ENCODE measurements around the gene ABCC9. TPM values are rescaled to one million over a fixed set of nuclear protein-coding genes. Genes with fewer than 3 reads are reported as not detected.

The ABCC9 gene
- total RNA-seq, 2 donors from 2014 or later: 0.69 to 5.0 TPM

DNA sequence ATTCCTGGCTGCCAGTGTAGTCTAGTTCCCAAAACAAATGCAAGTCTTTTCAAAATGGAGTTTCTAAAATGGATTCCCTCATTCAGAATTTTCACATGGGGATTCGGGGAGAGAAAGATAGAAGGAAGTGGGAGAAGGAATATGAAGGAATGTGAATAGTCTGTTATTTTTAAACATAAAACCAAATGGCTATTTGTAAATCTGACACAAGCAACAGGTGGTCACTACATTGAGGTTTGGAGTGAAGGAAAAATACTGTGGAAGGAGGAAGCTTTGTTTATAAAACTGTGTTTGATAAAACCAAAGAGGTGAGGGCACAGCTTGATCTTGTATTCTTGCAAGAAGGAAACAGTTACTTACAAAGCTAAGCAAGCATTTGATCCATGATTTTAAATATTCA lies 101.5 kb downstream of the ABCC9 start:
- Histone ChIP-seq H3K27ac (no peak overlapping the region), H3K9ac (ENCODE audit: low read depth in 2 of 2, low read length in 2 of 2) (no peak overlapping the region), H3K27me3 (no peaks in the 10 kb centered on the region), H3K36me3 (no peaks in the 10 kb centered on the region), H3K4me3 (no peak overlapping the region), H3K9me3 (no peaks in the 10 kb centered on the region), H3K4me1 (no peaks in the 10 kb centered on the region)
- no peak for DNase-seq
- intact Hi-C loops (cut with DNase I): no loop called here
- TF ChIP-seq, protein P1, sequence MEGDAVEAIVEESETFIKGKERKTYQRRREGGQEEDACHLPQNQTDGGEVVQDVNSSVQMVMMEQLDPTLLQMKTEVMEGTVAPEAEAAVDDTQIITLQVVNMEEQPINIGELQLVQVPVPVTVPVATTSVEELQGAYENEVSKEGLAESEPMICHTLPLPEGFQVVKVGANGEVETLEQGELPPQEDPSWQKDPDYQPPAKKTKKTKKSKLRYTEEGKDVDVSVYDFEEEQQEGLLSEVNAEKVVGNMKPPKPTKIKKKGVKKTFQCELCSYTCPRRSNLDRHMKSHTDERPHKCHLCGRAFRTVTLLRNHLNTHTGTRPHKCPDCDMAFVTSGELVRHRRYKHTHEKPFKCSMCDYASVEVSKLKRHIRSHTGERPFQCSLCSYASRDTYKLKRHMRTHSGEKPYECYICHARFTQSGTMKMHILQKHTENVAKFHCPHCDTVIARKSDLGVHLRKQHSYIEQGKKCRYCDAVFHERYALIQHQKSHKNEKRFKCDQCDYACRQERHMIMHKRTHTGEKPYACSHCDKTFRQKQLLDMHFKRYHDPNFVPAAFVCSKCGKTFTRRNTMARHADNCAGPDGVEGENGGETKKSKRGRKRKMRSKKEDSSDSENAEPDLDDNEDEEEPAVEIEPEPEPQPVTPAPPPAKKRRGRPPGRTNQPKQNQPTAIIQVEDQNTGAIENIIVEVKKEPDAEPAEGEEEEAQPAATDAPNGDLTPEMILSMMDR (IDR thresholded peaks at IDR 0.05): no peak

DNA sequence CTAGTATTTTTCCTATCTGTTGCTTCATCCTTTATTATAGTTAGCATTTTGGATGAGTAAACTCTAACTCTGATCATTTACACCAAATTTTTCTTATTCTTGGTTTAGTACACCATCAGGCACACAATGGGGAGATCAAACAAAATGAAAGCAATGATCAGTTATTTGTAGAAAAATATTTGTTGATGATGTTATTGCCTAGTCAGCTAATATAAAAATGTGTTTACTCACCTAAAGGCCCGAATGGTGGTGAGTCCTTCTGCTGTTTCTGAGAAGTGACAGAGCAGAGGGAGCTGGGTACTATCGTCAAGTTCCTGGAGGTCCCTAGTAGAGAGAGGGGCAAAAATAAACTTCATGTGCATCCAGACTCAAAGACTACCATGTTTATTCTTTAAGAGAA lies 103.4 kb downstream of the ABCC9 start:
- Histone ChIP-seq H3K4me1 (no peaks in the 10 kb centered on the region), H3K27me3 (no peaks in the 10 kb centered on the region), H3K9me3 (no peaks in the 10 kb centered on the region), H3K27ac (no peak overlapping the region), H3K36me3 (no peaks in the 10 kb centered on the region), H3K9ac (ENCODE audit: low read depth in 2 of 2, low read length in 2 of 2) (no peak overlapping the region), H3K4me3 (no peak overlapping the region)
- DNase-seq: no peak
- TF ChIP-seq, protein P1 (IDR thresholded peaks at IDR 0.05): no peak
- intact Hi-C loops (cut with DNase I): no loop called here

DNA sequence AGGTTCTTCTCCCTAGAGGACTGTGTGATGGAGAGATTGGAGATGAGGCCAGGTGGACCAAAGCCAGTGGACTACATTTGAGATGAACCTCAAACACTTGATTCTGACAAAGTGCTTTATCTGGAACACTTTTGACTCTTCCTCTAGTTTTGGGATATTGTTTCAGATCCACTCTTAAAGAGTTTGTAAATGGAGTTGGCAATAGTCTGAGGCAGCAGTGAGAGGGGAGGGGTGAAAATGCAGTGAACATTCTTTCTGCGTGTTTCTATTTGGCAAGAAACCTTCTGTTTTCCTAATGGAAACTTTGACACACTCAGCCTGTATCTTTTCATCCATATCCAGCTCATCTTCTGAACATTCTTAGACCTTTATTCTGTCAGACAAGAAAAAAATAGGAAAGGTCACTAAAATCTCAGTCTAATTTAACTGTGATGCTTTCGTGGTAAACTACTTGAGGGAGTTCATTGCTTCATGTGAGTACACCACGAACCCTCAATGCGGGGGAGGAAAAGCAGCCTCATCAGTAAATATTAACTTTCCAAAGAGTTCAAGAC lies 109.4 kb downstream of the ABCC9 start:
- Histone ChIP-seq H3K4me1 (no peaks in the 10 kb centered on the region), H3K27me3 (no peaks in the 10 kb centered on the region), H3K36me3 (no peaks in the 10 kb centered on the region), H3K27ac (no peak overlapping the region), H3K4me3 (no peak overlapping the region), H3K9ac (ENCODE audit: low read depth in 2 of 2, low read length in 2 of 2) (no peak overlapping the region), H3K9me3 (no peaks in the 10 kb centered on the region)
- DNase-seq: no peak
- TF ChIP-seq, protein P1 (IDR thresholded peaks at IDR 0.05): no peak
- intact Hi-C loops (cut with DNase I): no loop called here

DNA sequence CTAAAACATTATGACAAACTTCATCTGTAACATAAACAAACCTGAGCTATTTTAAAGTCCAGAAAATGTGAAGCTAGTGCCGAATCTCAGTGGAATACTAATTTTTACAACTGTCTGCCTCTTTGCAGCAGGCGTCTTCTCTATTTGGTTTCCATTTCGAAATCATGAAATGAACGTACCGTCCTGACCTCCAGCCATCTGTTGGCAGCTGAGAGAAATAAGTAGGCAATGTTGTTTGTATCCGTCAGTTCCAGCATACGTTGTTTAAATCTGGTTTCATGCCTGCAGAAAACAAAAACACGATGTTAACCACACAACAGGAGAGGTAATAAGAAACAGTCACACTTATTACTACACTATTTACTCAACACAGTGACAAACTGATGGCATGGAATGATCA lies 112.4 kb downstream of the ABCC9 start:
- H3K36me3 ChIP-seq: no peaks in the 10 kb centered on the region
- H3K4me3 ChIP-seq: no peak overlapping the region
- H3K9me3 ChIP-seq: no peaks in the 10 kb centered on the region
- H3K9ac ChIP-seq (ENCODE audit: low read depth in 2 of 2, low read length in 2 of 2): no peak overlapping the region
- DNase-seq: no peak
- no peaks in the 10 kb centered on the region for H3K27me3 ChIP-seq
- H3K27ac ChIP-seq: no peak overlapping the region
- intact Hi-C loops (cut with DNase I): no loop called here
- H3K4me1 ChIP-seq: no peaks in the 10 kb centered on the region
- TF ChIP-seq, protein P1 (IDR thresholded peaks at IDR 0.05): no peak

DNA sequence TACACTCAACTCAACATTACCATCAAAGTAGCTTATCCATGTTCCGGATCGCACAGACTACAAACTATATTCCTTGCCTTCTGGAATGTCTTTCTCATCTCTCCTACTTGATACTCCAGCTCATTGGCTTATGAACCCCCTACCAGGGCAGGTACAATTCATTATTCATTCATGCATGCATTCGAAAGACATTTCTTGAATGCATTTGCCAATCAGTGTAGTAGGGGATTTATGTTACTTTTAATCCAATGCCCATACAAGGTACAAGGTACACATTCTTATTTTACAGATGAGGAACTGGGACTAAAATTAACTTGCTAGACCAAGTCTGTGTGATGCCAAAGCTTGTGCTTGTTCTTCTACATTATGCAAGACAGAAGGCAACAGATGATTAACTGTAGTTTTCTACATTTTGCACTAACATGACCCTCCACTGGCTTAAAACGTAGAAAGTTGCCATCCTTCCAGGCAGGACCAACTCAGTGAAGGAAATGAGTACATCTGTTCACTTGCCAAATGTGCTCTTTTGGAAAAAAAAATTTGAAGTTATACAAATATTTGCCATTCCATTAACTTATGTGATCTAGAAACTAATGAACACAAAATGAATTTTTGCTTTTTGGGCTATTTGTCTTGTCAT lies 113.0 kb downstream of the ABCC9 start:
- Histone ChIP-seq H3K27ac (no peak overlapping the region), H3K36me3 (no peaks in the 10 kb centered on the region), H3K27me3 (no peaks in the 10 kb centered on the region), H3K9ac (ENCODE audit: low read depth in 2 of 2, low read length in 2 of 2) (no peak overlapping the region), H3K4me1 (no peaks in the 10 kb centered on the region), H3K4me3 (no peak overlapping the region), H3K9me3 (no peaks in the 10 kb centered on the region)
- intact Hi-C loops (cut with DNase I): no loop called here
- TF ChIP-seq, protein P1 (IDR thresholded peaks at IDR 0.05): no peak
- no peak for DNase-seq

Data from colonic mucosa (tissue), 4 donors.